Uterus (tissue), 2 donors: ENCODE data around the gene P3H4.

Source experiments
- CTCF ChIP-seq, 4 experiments: fragments of 200-600 bp in 2 of 4; fragments of 450-650 bp in 2 of 4; sonication (generic) in 2 of 4; IDR thresholded peaks; one replicate each; pipeline ENCODE4 v1.5.1; 2016 to 2019; ENCODE audit warnings: antibody characterized with exemption in 4 of 4, mild to moderate bottlenecking in 2 of 4, moderate library complexity in 1 of 4
- POLR2A ChIP-seq, 2 donors: fragments of 450-650 bp; IDR thresholded peaks; one replicate each; pipeline ENCODE4 v1.6.1; 2016; ENCODE audit warnings: antibody characterized with exemption in 2 of 2, mild to moderate bottlenecking in 1 of 2, moderate library complexity in 1 of 2

- no peak for TF ChIP-seq CTCF (IDR thresholded peaks at IDR 0.05)
- TF ChIP-seq POLR2A (IDR thresholded peaks at IDR 0.05) = no peak
Observed at GRCh38 chr17:41816637-41817320, 5.0 kb upstream of the P3H4 start.
